Measurements from ENCODE around the gene RNLS.
"Not testable (repeated sequence)": the region's sequence is repeated elsewhere in the genome, so short reads cannot be mapped to it uniquely, and the experiment has no call there.

The RNLS gene

GRCh38 chr10:88293073-88293472 lies 290.0 kb downstream of the RNLS start:
- no peak for DNase-seq (ENCODE audit: low spot score)

DNA sequence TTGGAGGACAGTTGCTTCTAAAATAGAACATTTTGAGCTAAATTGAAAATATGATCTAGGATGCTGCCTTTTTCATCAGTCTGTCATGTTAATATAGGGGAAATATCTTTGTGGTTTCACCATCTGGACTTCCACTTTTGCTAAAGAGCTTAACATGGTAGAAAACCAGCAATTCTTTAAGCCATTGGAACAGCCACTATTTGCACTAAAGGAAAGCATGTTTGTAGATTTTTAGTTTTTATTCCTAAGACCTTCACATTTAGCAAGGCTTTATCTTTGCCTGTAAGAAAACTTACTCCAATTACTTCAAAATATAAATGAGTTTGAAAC lies 291.0 kb downstream of the RNLS start:
- no peak for DNase-seq (ENCODE audit: low spot score)

DNA sequence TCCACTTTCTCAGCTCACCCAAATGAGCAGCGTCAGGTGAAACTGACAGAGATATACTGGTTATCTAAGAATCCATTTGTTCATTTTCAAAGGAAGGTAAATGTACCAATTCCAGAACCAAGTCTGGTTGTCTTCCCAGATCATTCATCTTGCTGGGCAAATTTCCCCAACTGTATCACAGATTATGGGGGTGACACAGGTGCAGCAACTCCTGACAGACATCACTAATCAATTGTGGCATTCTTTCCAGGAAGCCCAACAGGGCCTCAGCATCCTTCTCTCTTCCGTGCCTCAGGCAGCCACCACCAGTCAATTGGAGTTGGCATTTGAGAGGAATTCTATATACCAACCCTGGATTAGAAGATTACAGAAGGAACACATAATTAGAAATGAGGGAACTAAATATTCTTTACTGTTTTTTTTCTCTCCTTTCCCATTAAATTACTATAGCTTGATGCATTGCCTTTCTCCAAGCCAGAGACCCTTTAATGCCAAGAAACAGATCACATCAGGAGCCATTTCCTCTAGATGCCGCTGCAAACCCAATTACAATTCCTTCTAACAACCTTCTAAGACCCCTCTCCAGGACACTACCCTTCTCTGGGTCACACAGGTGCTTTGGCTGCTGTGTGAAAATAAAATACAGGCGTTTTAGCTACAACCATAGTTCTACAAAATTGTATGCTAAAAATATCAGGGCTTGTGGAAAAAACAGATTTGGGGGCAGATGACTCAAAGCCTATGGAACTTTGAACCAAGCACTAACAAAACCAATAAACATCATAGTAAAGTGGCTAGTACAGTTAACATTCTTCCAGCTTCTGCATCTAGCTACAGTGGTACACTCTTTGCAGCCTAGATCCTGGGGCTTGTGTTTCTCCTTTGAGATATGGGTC lies 291.6 kb downstream of the RNLS start:
- DNase-seq (ENCODE audit: low spot score): no peak

DNA sequence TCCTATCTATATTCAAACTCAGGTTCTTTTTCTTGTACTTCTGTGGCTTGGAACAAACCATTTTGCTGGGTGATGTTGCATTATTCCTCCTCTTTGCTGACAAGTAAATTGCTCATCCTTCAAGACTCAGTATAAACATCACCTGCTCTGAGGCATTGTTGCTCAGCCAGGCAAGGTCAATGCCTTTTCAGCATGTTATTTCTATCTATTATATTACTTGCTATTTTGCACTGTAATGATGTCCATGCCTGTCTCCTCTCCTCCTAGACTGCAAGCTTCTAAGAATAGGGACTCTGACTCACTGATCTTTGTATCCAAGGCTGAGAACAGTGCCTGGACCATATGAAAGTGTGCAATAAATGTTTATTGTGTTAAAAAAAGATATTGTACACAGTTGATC lies 293.8 kb downstream of the RNLS start:
- no peak for DNase-seq (ENCODE audit: low spot score)

DNA sequence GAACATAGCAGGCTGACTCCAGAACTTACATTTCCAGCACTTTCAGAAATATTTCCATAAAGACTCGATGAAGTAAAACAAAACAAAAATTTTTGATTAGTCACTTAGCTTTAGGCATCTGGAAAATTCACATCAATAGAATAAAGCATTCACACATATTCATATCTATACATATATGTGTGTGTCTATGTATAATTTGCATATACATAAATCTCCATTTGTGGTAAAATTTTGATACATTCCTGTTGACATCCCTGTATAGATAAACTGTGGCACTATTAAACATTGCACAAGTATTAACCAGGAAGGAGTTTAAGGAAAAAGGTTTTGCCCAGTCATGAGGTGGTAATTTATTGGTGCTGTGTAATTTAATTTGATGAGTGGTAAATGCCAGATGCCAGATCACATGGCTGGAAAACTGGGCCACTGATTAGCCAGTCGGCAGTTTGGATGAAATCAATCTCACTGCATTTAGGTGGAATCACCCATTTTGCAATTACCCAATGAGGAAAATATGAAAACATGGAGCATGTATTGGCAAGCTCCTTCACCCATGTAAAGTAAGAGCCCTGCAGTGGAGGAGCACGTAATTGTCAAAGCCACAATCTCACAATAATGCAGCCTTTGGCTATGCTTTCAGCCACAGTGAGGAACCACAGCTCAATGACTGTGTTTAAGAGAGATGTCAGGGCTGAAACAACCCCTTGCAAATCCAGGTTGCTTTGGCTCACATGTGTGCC lies 294.6 kb downstream of the RNLS start:
- DNase-seq (ENCODE audit: low spot score): no peak

GRCh38 chr10:88286030-88286429 lies 297.1 kb downstream of the RNLS start:
- no peak for DNase-seq (ENCODE audit: low spot score)

DNA sequence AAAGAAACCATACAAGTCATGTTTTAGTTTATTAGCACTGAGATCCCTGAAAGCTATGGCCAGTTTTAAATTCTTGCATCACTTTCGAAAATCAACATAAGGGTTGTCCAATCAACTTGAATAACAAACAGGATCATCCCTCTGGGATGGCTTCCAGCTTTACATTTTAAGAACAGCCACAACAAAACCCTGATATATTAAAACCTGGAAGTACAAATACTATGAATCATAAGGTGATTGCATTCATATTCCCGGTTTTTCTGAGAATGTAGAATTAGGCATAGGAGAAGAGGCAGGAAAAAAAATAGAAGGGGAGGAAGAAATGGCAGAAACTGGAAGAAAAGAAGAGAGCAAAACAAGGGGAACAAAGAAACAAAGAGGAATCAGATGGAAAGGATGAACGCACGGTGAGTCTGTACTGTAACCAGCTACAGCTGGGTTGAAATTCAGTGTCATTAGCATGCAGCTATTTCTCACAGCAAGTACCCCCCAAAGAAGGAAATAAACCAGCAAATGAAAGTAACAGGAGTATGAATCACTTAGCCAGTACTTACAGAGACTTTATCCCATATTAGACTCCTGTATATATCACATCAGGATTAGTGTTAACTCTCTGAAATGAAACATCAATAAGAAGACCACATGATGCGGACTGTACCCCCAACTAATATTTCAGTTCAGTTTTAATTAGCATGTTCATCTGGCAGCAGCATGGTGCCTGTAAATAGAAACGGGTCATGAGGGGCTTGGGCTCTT lies 301.3 kb downstream of the RNLS start:
- DNase-seq (ENCODE audit: low spot score): no peak

- no peak for DNase-seq (ENCODE audit: low spot score)
Measured at GRCh38 chr10:88280518-88280917, 302.6 kb downstream of the RNLS start.

- DNase-seq (ENCODE audit: low spot score): no peak
Measured at GRCh38 chr10:88278912-88279311, 304.2 kb downstream of the RNLS start.

- not testable (repeated sequence) for DNase-seq (ENCODE audit: low spot score)
Measured at GRCh38 chr10:88276945-88277344, 306.2 kb downstream of the RNLS start.

GRCh38 chr10:88274286-88274685 lies 308.8 kb downstream of the RNLS start:
- no peak for DNase-seq (ENCODE audit: low spot score)

DNA sequence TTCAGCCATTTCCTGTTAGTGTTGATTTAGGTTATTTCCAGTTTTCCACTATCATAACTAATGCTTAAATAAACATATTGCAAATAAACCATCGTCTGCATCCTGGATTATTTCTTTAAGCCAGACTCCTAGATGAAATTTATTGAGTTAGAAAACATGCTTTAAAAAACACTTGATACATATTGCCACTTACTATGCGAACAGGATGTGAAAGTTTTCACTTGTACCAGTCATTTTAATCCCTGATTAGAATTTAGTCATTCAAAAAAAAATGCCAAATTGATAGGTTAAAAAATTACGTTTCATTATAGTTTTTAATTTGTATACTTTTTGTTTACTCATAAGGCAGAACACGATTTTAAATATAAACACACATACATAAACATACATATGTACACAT lies 309.6 kb downstream of the RNLS start:
- no peak for DNase-seq (ENCODE audit: low spot score)

GRCh38 chr10:88271761-88272543 lies 311.2 kb downstream of the RNLS start:
- peak; percentile 57 for DNase-seq (ENCODE audit: low spot score)

GRCh38 chr10:88270871-88271713 lies 312.0 kb downstream of the RNLS start:
- DNase-seq (ENCODE audit: low spot score): no peak

DNA sequence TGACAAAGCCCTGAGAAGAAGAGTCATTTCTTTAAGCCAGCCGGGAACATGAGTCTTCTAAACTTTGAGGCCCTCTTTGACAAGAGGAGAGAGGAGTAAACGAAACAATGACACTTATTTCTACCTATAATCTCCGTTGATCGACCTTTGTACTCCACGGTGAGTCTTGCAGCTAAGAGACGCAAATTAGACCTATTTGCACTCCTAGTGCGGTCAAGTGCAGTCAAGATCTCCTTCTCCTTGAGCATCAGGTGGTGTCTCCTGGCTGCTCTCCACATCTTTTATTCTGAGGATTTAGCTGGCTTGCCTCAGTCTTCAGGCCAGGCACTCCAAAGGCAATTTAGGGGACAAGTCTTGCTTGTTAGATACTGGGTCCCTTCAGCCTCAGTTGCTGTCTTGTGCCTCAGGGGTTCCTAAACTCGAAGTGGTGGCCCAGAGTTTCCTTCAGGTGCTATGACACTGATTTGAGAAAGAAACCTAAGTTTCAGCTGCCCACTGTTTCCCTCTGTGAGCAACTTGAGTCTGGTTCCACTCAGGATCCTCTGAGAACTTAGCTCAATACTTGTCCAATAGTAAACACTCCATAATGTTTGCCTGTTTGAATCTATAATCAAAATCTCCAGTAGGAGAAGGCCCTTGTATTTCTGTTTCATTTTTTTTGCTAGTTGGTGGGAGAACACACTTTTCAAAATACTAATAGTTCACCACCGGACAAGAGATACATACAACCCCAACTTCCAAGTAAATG lies 312.9 kb downstream of the RNLS start:
- no peak for DNase-seq (ENCODE audit: low spot score)

GRCh38 chr10:88262591-88263234 lies 320.4 kb downstream of the RNLS start:
- DNase-seq (ENCODE audit: low spot score): no peak

GRCh38 chr10:88261152-88261551 lies 322.0 kb downstream of the RNLS start:
- DNase-seq (ENCODE audit: low spot score): no peak

DNA sequence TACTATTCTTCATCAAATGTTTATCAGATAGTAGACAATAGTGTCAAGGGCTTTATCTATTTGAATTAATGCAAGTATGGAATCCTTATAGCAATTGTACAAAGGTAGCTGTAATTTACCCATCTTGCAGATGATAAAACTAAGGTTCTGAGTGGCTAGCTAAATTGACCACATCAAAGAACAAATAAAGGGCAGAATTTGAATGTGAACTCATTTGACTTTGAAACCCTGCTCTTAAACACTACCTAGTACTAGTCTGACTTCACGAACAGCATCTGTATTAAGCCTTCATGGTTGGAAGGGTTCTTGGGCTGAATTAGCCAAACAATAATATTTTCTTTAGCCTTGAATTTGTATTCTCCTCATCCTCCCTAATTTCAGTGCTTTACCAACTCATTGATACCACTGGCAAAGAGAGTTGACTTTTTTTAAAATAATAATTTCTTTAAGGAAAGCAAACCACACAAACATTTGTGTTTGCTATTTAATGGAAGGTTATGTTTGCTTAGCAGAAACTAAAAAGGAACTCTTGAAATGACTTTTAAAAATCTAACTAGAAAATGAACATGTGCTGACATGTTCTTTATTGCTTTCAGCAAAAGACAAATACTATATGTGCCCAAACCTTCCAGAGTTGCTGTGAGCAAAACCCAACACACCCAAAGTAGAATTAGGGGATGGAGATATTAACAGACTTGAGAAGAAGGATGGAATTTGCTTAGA lies 322.6 kb downstream of the RNLS start:
- DNase-seq (ENCODE audit: low spot score): no peak

GRCh38 chr10:88259381-88259780 lies 323.7 kb downstream of the RNLS start:
- no peak for DNase-seq (ENCODE audit: low spot score)
